Sigmoid colon (tissue), 4 donors: ENCODE data around the gene NSUN6.

Experiments
- CTCF ChIP-seq, 4 experiments: fragments of 450-650 bp in 3 of 4; fragments of 200-600 bp in 1 of 4; IDR thresholded peaks; one replicate each; pipeline ENCODE4 v1.5.1; 2016 to 2019; ENCODE audit warnings: antibody characterized with exemption in 4 of 4, mild to moderate bottlenecking in 3 of 4, moderate library complexity in 2 of 4
- EP300 ChIP-seq, 4 donors: sonication (generic); formaldehyde crosslinking; IDR thresholded peaks; one replicate each; pipeline ENCODE4 v1.6.1; 2017; ENCODE audit warnings: antibody characterized with exemption in 4 of 4
- POLR2A ChIP-seq, 2 donors: fragments of 450-650 bp; IDR thresholded peaks; one replicate each; pipeline ENCODE4 v1.6.1; 2016; ENCODE audit warnings: antibody characterized with exemption in 2 of 2, mild to moderate bottlenecking in 2 of 2, moderate library complexity in 2 of 2
- POLR2AphosphoS5 ChIP-seq, 4 donors: sonication (generic); formaldehyde crosslinking; IDR thresholded peaks; one replicate each; pipeline ENCODE4 v1.6.1; 2017; ENCODE audit warnings: antibody characterized with exemption in 4 of 4

DNA sequence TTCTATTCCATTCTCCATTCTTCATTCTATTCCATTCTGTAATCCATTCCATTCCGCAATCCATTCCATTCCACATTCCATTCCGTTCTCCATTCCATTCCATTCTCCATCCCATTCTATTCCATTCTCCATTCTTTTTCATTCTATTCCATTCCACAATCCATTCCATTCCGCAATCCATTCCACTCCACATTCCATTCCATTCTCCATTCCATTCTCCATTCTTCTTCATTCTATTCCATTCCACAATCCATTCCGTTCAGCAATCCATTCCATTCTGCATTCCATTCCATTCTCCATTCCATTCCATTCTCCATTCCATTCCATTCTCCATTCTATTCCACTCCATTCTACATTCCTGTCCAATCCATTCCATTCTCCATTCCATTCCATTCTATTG is 85.2 kb downstream of the NSUN6 start:
- TF ChIP-seq CTCF (IDR thresholded peaks at IDR 0.05) (no peak), POLR2A (IDR thresholded peaks at IDR 0.05) (no peak), POLR2AphosphoS5 (IDR thresholded peaks at IDR 0.05) (no peak), EP300 (IDR thresholded peaks at IDR 0.05) (no peak)
